Stimulated activated CD8-positive, alpha-beta memory T cell treated with anti-CD3 and anti-CD28 coated beads, Interleukin-12 subunit alpha, Interleukin-12 subunit beta, amount 100 ng/mL, for 1 hour (primary cell): ENCODE results near the gene PMS1.
"Not testable (repeated sequence)": the region's sequence is repeated elsewhere in the genome, so short reads cannot be mapped to it uniquely, and the experiment has no call there.

Experiments used
- DNase-seq: peaks from one replicate; pipeline ENCODE4 v3.0.0-alpha.2; 2020; ENCODE audit warnings: low read depth

The PMS1 gene

DNA sequence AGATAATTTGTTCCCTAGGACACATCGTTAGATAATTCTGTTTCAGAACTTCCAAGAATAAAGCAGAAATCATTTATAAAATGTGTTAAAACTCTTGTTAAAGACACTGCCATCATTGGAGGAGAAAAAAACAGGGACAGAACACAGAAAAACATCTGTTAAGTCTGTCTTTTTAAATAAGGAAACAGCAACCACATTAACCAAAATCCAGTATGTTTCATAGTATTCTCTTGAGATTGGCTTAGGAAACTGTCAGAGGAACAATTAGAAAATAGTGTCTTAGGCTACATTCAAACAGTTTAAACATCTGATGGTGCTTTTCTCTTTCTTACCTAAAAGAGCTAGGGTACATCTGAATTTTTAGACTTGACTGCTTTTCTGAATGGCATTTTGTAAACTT, 81.6 kb downstream of the PMS1 start:
- no peak for DNase-seq

DNA sequence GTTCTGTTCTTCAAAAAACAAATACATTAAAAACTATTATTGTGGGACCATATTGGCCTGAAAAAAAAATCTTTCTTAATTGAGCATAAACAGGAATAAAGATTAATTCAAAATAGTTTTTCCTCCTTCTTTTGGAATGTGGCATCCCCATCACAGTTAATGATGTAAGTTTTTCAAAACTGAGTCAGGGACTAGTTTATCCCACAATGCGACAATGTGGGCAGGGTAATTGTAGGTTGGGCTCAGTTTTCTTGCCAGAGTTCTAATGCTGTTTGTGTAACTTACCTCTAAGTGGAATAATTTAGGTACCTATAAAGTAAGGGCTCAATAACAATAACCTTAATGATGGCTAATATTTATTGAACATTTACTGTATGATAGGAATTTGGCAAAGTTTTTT, 82.0 kb downstream of the PMS1 start:
- DNase-seq: no peak

DNA sequence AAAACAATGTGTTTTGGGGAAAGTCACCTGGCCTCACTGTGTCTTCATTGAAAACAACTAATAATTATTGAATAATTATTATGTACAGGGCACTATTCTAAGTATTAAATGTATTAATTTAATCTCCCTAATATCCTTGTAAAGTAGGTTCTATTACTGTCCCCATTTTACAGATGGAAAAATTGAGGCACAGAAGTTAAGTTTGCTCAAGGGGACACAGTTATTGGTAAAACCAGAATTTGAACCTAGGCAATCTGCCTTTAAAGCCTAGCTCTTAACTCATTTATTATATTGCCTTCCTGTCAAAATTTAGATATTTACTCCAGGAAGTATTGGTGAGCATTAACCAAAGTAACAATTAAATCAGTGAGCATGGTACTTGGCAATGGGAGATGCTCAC, 84.6 kb downstream of the PMS1 start:
- no peak for DNase-seq

DNA sequence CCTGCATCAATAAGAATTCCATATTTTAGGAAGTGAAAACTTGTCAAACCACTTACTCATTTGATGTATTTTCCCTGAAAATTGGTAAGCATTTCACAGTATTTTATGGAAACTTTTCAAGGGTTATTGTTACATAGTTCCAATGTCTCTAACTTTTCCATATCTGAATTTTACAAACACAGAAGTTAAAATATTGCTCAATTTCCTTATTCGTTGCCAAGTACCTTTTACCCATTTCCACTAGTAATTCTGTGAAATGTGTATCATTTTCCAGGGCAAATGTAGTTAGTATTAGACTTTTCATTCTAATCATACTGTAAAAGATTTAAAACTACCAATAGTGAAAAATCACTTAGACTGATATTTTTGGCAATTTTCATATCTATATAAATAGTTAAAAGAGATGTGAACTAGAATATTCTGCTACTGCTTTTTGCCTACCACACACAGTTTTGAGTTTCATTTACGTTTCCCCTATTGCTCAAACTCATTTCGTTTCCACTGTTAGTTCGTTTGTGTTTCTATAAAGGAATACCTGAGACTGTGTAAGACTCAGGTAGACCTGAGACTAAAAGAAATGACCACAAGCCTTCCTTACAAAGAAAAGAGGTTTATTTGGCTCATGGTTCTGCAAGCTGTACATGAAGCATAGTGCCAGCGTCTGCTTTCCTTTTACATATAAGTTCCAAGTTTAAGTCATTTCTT, 86.3 kb downstream of the PMS1 start:
- no peak for DNase-seq

DNA sequence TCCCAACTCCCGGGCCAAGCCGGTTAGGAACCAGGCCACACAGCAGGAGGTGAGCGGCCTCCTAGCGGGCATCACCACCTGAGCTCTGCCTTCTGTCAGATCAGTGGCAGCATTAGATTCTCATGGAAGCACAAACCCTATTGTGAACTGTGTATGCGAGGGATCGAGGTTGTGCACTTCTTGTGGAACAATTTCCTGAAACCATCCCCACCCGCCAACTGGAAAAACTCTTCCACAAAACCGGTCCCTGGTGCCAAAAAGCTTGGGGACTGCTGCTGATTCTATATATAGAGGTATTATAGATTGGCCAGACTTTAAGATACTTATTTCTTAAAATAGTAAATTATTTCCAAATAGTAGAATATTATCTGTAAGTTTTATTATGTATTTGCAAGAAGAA, 89.4 kb downstream of the PMS1 start:
- no peak for DNase-seq

DNA sequence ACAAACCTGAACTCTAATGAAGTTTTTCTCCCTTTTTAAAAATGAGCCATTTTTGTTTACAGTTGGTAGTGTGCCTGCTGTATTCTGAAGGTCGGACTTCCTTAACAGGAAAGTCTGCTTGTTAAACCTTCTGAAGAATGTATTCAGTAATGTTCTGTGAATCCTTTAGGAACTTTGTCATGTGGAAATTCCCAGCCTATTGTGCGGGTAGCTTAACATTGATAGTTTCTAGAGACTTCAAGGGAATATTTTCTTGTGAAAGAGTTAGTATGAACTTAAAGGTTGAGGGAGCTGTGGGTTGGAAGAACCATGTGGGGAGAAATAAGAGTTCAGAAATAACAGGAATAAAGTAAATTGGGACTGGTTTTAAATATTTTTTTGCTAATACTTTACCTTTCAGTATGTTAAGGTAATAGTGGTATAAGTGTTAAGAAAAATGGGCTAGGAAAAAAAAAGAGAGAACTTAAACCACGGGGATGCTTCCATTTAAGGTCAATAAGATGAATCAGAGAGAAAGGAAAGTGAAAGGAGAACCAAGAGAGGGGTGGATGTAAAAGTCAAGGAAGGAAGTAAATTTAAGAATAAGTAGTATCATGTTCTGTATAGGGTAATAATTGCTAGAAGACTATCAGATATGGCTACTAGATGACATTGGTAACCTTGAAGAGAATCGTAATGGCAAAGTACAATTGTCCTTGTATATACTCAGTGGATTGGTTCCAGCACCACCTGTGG, 90.5 kb downstream of the PMS1 start:
- DNase-seq: no peak

DNA sequence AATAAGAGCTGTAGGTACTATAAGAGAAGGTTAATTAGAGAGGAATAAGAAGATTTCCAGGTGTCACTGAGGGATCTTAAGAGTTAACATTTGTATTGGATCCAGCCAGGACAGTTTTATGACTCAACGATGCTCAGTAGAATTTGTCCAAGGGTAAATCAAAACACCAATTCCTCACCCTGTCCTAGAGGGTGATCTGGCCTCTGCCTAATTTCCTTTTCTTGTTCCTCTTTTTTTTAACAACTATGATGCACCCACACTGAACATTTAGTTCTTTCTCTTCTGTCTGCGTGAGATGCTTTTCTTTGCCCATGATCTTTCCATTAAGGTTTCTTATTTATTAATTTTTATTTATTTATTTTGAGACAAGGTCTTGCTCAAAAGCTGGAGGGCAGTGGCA, 92.0 kb downstream of the PMS1 start:
- no peak for DNase-seq

DNA sequence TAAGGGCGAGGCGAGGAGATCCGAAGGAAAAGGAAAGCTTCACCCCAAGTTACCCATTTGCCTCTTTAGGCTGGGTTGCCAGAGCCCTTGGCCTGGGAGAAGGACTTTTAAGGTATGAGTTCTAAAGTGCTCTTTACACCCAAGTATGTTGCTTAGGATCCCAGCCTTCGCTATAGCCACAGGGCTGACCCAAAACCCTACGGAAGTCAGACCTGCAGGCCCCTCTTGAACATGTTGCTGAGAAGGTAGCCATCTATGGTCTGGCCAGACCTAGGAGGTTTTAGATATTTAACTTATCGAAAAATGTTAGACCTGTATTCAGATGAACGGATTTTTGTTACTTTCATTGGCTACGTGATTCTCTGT, 95.4 kb downstream of the PMS1 start:
- DNase-seq: no peak

DNA sequence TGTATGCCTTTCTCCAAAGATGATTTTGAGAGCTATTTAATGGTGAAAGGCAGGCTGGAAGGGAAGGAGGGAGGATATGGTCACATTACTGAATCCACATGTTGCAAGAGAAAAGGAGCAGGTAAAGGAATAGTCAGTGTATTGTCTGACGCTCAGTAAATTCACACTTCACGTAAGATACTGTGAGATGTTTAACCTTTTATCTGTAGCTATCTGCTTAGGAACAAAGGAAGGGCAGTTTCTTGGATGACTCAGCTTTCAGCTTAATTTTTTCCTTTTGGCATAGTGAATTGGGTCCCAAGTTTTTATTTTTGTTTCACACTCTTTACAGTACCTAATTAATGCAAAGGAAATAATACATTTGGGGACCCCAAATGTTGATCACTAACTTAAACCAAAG, 96.2 kb downstream of the PMS1 start:
- no peak for DNase-seq

DNA sequence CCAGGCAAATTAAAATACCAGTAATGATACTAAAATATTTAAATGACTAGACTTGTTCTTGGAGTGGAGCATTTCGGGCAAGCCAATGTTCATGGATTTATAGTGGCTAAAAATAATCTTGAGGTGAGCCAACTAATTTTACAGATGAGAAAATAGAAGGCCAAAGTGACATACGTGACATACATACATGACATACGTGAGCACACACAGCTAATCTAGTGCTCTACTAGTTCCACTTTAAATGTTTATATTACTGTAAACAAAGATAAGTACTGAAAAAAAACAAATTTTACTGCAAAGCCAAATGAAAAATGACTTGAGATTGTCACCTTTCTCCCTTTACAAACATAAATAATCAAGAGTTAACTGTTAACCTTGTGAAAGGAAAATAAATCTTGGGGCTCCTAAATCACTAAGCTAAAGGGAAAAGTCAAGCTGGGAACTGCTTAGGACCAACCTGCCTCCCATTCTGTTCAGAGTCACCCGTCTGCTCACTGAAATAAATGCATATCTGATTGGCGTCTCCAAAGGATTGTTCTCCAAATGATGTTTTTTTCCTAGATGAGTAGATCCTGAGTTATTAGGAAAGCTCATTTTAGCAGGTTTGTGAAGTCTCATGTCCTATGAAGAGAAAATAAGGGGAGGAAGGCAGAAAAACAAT, 96.7 kb downstream of the PMS1 start:
- no peak for DNase-seq

DNA sequence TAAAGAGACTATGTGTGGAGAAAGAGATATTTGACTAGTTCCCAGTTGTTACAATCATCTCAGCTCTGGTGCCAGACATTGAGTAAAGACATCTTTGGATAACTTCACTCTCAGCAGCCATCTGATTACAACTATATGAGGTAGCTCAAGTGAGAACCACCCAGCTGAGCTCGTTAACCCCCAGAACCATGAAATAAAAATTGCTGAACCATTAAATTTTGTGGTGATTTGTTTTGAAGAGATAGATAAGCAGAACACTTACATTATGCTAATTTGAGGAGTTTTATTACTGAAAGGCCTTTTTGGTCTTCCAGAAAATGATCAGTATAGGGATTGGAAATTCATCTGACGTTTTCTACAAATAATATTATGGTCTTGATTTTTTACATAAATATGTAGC, 101.1 kb downstream of the PMS1 start:
- no peak for DNase-seq

DNA sequence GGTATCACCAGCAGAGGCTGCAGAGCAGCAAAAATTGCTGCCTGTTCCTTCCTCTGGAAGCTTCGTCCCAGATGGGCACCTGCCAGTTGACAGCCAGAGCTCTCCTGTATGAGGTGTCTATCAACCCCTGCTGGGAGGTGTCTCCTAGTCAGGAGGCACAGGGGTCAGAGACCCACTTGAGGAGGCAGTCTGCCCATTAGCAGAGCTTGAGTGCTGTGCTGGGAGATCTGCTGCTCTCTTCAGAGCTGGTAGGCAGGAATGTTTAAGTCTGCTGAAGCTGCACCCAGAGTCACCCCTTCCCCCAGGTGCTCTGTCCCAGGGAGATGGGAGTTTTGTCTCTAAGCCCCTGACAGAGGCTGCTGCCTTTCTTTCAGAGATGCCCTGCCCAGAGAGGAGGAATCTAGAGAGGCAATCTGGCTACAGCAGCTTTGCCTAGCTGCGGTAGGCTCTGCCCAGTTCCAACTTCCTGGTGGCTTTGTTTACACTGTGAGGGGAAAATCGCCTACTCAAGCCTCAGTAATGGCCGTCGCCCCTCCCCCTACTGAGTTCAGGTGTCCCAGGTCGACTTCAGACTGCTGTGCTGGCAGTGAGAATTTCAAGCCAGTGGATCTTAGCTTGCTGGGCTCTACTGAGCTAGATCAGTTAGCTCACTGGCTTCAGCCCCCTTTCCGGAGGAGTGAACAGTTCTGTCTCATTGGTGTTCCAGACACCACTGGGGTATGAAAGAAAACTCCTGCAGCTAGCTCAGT, 108.5 kb downstream of the PMS1 start:
- not testable (repeated sequence) for DNase-seq

DNA sequence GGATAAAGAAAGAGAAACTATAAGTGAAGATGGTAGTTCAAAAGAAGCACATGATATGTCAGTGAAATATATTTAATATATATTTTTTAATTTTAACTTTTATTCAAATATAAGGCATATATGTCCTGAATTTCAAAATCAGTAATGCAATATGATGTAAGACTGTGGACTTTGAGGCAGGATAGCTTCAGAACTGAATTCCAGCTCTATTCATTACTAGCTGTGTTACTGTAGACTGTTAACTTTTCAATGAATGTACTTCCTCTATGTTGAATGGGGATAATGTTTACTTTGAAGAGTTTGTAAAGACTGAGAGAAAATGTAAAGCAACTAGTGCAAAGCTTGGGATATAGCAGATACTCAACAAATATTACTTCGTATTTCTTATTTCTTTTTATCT, 112.6 kb downstream of the PMS1 start:
- no peak for DNase-seq

DNA sequence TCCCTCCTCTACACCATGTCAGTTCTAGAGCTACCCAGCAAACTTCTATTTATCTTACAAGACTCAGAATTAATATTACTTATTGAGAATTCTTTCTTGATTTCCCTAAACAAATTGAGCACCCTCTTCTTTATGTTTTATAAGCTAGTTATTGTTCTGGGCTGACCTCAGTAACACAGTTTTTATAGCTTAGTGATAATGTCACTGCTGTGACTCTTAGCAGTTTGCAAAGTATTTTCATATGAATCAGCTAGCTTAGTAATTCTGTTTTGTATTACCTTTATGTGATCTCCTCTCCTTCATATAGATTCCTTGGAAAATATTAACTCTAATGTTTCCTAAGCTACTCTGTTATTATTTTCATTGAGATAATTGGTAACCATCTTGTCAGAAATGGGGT, 114.9 kb downstream of the PMS1 start:
- no peak for DNase-seq

DNA sequence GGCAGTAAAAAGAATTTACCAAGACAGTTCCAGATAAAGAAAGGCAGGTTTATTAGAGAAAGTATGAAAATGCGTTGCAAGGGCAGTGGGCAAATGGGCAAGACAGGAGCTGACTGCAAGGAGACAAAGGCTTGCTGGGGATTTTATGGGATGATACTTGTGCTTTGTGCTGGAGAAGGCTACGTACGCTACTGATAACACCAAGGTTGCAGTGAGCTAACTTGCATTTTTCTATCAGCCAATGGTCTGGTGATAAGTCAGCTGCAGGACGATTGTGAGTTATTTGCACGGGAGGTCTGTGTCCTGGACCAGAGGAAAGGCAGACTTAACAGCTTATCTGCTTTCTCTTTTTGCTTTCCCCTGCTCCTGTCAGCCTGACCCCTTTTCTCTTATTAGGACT, 116.5 kb downstream of the PMS1 start:
- DNase-seq: no peak

DNA sequence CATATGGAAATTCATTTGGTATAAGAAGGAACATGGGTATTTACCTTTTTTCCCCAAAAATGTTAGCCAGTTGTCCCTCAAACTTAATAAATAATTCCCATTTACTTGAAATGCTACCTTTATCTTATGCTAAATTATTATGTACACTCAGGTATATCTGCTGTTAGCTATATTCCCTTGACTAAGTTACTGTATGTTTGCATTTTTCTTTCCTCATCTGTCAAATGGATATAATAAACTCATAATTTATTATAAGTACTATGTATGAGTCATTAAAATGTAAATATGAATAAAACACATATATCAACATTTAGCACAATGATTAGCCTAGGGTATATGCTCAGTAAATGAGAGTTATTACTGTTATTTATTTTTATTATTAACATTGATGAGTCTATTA, 117.4 kb downstream of the PMS1 start:
- no peak for DNase-seq

DNA sequence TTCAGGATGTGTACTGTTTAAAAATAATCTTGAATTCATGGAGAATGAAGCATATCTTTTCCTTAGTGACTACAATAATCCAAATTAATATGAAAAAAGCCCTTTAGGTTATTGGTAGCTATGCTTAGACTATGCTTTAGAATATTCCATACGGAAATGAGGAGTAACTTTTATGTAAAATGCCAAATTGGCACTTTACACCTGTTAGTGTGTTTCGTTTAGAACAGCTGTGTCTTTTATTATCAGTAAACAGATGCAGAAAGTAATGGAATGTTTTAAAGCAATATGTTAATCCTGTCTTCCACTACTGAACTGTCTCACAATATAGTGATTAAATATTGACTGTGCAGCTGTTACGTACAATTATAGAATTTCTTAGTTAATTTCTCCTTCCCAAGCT, 129.6 kb downstream of the PMS1 start:
- no peak for DNase-seq

DNA sequence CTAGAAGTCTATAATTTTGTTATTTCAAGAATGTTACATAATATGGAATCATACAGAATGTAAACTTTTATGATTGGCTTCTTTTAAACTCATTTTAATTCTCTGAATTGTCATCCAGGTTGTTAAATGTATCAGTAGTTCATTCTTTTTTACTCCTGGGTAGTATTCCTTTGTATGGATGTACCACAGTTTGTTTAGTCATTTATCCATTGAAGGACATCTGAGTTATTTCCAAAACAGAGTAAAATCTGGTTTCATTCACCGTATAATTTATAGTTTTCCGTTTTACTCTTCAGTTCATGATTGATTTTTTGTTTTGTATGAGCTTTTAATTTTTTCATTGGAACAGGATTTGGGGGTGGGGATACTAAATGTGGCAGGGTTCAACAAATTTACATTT, 132.4 kb downstream of the PMS1 start:
- DNase-seq: no peak
